GM20000 (cell line): Measurements from ENCODE around the gene AREG.

ENCODE experiments used
- DNase-seq: peaks from one replicate; pipeline ENCODE4 v3.0.0; 2012; ENCODE audit warnings: low spot score
- TF ChIP-seq, protein P1 (sequence below): IDR thresholded peaks from 2 replicates; pipeline ENCODE4 v1.5.1; 2012; ENCODE audit warnings: mild to moderate bottlenecking, control low read depth; ENCODE audit errors: extremely low read depth, missing control alignments

Gene AREG

DNA sequence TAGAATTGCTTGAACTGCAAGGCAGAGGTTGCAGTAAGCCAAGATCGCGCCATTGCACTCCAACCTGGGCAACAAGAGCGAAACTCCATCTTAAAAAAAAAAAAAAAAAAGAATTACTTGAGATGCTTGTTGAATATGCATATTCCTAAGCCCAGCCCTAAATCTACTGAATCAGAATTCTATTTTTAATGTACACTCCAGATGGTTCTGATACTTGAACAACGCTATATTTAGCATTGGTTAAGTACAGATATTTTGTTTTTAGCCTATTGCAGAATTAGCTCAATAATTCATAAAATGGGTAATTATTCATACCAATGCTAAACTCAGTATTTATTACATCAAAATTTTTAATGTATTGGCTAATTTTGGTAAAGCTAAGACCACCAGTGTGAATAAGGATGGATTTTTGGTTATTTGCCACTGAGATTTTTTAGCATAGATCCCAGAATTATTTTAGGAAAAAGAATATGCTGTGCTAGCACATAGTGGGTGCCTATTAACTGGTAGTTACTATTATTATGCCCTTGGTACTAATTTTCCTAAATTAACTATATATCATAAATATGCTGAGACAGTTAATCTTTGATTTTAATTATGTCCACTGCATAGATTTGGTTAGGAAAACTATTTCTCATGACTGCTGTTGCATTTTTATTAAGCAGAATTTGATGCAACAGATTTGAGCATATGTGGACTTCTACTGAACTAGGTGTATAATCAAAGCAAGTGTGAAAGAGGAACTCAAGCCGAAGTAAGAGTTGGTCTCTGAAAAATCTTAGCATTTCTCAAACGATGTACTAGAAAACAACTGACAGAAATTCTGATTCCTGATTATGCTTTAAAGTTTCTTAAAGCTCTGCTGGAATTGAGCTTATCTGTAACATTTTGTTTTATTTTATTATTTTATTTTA lies 9.2 kb downstream of the AREG start:
- TF ChIP-seq, protein P1, sequence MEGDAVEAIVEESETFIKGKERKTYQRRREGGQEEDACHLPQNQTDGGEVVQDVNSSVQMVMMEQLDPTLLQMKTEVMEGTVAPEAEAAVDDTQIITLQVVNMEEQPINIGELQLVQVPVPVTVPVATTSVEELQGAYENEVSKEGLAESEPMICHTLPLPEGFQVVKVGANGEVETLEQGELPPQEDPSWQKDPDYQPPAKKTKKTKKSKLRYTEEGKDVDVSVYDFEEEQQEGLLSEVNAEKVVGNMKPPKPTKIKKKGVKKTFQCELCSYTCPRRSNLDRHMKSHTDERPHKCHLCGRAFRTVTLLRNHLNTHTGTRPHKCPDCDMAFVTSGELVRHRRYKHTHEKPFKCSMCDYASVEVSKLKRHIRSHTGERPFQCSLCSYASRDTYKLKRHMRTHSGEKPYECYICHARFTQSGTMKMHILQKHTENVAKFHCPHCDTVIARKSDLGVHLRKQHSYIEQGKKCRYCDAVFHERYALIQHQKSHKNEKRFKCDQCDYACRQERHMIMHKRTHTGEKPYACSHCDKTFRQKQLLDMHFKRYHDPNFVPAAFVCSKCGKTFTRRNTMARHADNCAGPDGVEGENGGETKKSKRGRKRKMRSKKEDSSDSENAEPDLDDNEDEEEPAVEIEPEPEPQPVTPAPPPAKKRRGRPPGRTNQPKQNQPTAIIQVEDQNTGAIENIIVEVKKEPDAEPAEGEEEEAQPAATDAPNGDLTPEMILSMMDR = no peak
- DNase-seq = no peak

DNA sequence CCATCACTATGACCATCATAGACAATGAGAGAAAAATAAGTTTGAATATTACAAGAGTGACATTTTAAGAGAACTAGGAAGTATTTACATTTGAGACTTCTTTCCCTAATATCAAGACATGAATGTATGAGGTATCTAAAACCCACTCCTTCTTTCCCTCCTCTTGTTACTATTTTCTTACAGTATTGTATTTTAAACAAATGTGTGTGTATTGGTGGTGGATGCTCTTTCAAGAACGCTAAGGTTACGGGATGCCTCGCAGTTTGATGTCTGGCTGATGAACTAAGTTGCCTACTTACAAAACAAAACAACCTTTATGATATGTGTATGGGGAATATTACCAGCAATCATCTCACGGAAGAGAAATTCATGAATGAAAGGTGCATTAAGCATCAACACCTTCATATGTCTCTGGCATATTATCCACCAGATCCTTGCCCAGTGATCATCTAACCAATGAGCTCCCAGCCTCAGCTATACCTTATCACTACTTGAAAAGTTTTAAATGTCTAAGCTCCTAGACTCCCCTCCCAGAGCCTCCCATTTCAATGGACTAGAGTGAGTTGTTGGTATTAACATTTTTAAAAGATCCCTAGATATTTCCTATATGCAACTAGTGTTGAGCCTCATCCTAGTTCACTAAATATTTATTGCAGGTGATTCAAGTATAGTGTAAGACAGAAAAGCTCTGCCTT lies 10.6 kb downstream of the AREG start:
- TF ChIP-seq, protein P1 = no peak
- no peak for DNase-seq

DNA sequence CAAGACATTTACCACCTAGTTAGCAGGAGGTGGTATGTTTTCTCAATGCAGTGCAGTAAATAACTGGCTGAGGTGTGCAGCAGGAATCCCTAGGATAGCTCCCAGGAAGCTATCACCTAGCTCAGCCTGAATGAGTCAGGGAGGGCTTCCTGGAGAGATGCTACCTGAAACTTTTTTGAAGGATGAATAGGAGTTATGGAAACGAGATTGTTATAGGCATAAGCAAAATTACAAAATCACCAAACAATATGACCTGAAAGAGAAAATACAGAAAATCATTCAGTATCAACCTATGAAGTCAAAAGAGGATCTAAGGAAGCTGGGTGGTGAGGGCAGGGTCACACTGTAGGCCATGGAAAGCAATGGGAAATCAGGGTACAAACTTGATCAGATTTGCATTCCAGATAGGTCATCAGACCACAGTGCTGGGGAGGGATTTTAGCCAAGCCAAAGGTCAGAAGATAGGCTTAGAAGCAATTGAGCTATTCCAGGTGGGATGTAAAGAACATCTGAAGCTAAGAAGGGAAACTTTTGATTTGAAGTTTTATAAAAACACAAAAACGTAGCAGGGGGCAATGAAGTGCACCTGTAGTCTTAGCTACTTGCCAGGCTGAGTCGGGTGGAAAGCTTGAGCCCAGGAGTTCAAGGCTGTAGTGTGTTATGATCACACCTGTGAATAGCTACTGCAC lies 11.3 kb downstream of the AREG start:
- no peak for DNase-seq
- TF ChIP-seq, protein P1 = no peak

DNA sequence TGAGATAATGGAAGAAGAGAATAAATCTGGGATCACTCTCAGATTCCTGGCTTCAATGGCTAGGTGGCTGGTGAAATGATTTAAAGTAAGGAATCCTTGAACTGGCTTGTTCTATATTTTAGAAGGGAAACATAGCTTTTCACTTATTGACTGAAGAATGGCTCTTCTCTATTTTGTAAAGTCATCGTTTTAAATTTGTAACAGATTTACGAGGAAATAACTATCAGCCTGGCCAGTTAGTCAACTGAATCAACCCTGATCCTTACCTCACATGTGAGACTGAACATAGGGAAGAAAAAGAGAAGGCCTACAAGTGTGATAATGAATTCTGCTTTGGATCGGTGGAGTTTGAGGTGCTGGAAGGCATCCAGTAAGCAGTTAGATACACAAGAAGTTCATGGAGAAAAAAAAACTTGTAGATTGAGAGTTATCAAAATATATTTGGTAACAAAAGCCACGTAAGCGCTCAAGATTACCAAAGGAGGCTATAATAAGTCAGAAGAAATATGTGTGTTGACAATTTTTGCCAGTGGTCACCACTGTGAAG lies 12.0 kb downstream of the AREG start:
- DNase-seq = no peak
- TF ChIP-seq, protein P1 = no peak

DNA sequence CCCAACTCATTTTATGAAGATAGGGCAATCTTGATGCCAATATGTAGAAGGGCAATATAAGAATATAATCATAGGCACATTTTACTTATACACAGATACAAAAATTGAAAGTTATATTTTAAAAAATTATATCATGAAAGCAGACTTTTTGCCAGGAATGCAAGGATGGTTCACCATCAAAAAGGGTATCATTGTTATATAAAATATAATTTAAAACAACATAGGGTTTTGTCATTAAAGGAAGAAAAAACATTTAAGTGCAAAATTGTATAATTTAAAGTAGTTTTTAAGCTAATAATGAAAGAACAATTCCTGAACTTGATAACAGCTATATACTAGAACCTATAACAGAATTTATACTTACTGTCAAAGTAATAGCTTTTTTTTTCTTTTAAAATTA lies 15.9 kb downstream of the AREG start:
- TF ChIP-seq, protein P1 = no peak
- no peak for DNase-seq

DNA sequence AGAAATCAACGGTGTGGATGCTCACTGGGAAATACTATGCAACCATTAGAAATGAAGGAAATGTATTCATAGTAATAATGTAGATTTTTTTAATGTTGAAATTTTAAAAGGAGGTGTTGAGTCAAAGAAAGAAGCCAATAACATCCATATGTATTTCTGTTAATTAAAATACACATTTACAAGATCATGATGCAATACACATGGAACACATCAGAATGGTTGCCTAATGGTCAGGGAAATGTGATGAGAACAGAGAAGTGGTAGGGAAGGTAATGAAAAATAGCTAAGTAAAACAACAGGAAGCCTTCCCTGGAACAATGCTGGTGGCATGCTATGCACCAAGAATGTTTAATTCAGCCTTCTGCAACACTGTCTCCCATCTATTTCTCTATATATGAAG lies 18.2 kb downstream of the AREG start:
- TF ChIP-seq, protein P1 = no peak
- DNase-seq = no peak
